LNCAP (cell line): ENCODE results near the gene NR3C1.

Experiments
- CTCF ChIP-seq: fragments of 450-650 bp; IDR thresholded peaks from 2 replicates; pipeline ENCODE4 v1.5.1; 2017; ENCODE audit warnings: mild to moderate bottlenecking

The NR3C1 gene

GRCh38 chr5:143354025-143354424, 49.5 kb downstream of the NR3C1 start:
- no peak for TF ChIP-seq CTCF

GRCh38 chr5:143352691-143353090, 50.8 kb downstream of the NR3C1 start:
- no peak for TF ChIP-seq CTCF

GRCh38 chr5:143350751-143351602, 52.5 kb downstream of the NR3C1 start:
- TF ChIP-seq CTCF, result no peak

GRCh38 chr5:143350341-143350740, 53.1 kb downstream of the NR3C1 start:
- TF ChIP-seq CTCF, result no peak

GRCh38 chr5:143349177-143349576, 54.3 kb downstream of the NR3C1 start:
- TF ChIP-seq CTCF, result no peak

GRCh38 chr5:143347698-143348344, 55.7 kb downstream of the NR3C1 start:
- no peak for TF ChIP-seq CTCF

GRCh38 chr5:143347046-143347445, 56.4 kb downstream of the NR3C1 start:
- TF ChIP-seq CTCF, result no peak
